ENCODE results near the gene F5.
A peak's percentile ranks its signal among the peaks of the same experiment; 100 is the strongest.

The F5 gene

GRCh38 chr1:169588112-169588511 is 1.8 kb upstream of the F5 start:
- no peak for DNase-seq (ENCODE audit: low spot score)

GRCh38 chr1:169586067-169586394 is 250 bp downstream of the F5 start:
- no peak for DNase-seq (ENCODE audit: low spot score)

GRCh38 chr1:169585181-169585580 is 1.1 kb downstream of the F5 start:
- DNase-seq (ENCODE audit: low spot score), result no peak

- peak; percentile 55 for DNase-seq (ENCODE audit: low spot score)
Observed at GRCh38 chr1:169584483-169585144, 1.7 kb downstream of the F5 start.

GRCh38 chr1:169577981-169578738 is 8.1 kb downstream of the F5 start:
- DNase-seq (ENCODE audit: low spot score), result no peak

- DNase-seq (ENCODE audit: low spot score), result no peak
Observed at GRCh38 chr1:169576935-169577331, 9.3 kb downstream of the F5 start.

- no peak for DNase-seq (ENCODE audit: low spot score)
Observed at GRCh38 chr1:169576241-169576934, 9.9 kb downstream of the F5 start.

GRCh38 chr1:169574336-169574735 is 11.9 kb downstream of the F5 start:
- no peak for DNase-seq (ENCODE audit: low spot score)

GRCh38 chr1:169572187-169572586 is 14.1 kb downstream of the F5 start:
- no peak for DNase-seq (ENCODE audit: low spot score)

GRCh38 chr1:169571450-169571849 is 14.8 kb downstream of the F5 start:
- no peak for DNase-seq (ENCODE audit: low spot score)

- DNase-seq (ENCODE audit: low spot score), result no peak
Observed at GRCh38 chr1:169570172-169570574, 16.1 kb downstream of the F5 start.

GRCh38 chr1:169568497-169568896 is 17.8 kb downstream of the F5 start:
- DNase-seq (ENCODE audit: low spot score), result no peak

GRCh38 chr1:169565335-169566271 is 20.7 kb downstream of the F5 start:
- DNase-seq (ENCODE audit: low spot score), result no peak

- DNase-seq (ENCODE audit: low spot score), result no peak
Observed at GRCh38 chr1:169563650-169564049, 22.6 kb downstream of the F5 start.

GRCh38 chr1:169563019-169563615 is 23.2 kb downstream of the F5 start:
- DNase-seq (ENCODE audit: low spot score), result no peak

- no peak for DNase-seq (ENCODE audit: low spot score)
Observed at GRCh38 chr1:169561692-169562091, 24.6 kb downstream of the F5 start.

GRCh38 chr1:169557131-169557530 is 29.1 kb downstream of the F5 start:
- DNase-seq (ENCODE audit: low spot score), result no peak

GRCh38 chr1:169550294-169550693 is 36.0 kb downstream of the F5 start:
- DNase-seq (ENCODE audit: low spot score), result peak; percentile 52

- no peak for DNase-seq (ENCODE audit: low spot score)
Observed at GRCh38 chr1:169548282-169548681, 38.0 kb downstream of the F5 start.

GRCh38 chr1:169546087-169546995 is 39.9 kb downstream of the F5 start:
- DNase-seq (ENCODE audit: low spot score), result peak; percentile 80

- DNase-seq (ENCODE audit: low spot score), result no peak
Observed at GRCh38 chr1:169545472-169545871, 40.8 kb downstream of the F5 start.
